HG03432 (cell line): ENCODE measurements around the gene RAI1.
"Not testable (repeated sequence)": the region's sequence is repeated elsewhere in the genome, so short reads cannot be mapped to it uniquely, and the experiment has no call there.

ENCODE experiments used
- ATAC-seq: cut with Tn5 transposase; IDR thresholded peaks from one replicate; pipeline ENCODE4 v1.9.1; 2021; ENCODE audit warnings: mild to moderate bottlenecking, moderate library complexity; ENCODE audit not compliant: unreplicated experiment

Gene RAI1

GRCh38 chr17:17681187-17681743 is at the start of gene RAI1:
Gene RAI1 (plus strand): TSS chr17:17681458. CDS start chr17:17792949, 111,491 bp downstream.
- ATAC-seq = peak; percentile 57

- not testable (repeated sequence) for ATAC-seq
These were observed 48.6 kb upstream of the RAI1 start for GRCh38 chr17:17632690-17633089.

GRCh38 chr17:17633310-17633709 is 47.9 kb upstream of the RAI1 start:
- no peak for ATAC-seq

DNA sequence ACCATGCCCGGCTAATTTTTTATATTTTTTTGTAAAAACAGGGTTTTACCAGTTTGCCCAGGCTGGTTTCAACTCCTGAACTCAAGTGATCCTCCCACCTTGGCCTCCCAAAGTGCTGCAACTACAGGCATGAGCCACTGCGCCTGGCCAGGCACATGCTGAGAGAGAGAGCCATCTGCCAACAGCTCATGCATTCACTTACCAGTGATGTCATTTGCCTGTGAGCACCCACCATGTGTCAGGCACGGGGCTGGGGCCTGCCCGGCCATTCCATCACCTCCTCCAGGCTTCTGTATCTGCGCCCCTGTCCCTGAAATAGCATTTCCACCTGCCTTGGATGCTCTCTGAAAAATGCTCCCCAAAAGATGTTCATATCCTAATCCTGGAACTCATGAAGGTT is 46.1 kb upstream of the RAI1 start:
- no peak for ATAC-seq

DNA sequence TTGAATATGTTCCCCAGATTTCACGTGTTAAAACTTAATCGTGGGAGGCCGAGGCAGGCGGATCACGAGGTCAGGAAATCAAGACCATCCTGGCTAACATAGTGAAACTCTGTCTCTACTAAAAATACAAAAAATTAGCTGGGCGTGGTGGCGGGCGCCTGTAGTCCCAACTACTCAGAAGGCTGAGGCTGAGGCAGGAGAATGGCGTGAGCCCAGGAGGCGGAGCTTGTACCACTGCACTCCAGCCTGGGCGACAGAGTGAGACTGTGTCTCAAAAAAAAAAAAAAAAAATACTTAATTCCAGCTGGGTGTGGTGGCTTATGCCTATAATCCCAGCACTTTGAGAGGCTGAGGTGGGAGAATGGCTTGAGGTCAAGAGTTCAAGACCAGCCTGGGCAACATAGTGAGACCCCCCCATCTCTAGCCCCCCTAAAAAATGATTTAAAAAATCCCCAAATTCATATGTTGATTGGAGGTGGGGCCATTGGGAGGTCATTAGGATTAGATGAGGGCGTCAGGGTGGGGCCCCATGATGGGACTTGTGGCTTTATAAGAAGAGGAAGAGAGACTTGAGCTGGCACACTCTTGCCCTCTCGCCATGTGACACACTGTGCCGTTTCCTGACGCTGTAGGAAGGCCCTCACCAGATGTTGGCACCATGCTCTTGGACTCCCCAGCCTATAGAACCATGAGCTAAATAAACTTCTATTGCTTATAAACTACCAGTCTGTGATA is 45.6 kb upstream of the RAI1 start:
- not testable (repeated sequence) for ATAC-seq

DNA sequence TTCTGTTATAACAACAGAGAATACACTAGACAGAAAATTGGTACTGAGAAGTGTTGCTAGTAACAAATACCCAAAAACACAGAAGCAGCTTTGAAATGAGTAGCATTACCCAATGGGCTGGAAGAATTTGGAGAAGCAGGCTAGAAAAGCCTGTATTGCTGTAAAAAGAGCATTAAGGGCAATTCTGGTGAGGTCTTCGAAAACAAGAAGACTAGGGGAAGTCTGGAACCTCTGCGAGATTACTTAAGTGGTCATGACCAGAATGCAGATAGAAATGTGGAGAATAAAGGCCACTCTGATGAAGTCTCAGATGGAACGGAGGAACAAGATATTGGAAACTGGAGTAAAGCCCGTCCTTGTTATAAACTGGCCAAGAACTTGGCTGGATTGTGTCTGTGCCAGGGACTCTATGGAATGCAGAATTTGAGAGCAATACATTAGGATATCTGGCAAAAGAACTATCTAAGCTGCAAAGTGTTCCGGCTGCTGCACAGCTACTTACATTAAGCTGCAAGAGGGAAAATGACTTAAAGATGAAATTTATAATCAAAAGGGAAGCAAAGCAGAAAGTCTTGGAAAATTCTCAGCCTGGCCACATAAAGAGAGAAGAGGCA is 44.9 kb upstream of the RAI1 start:
- no peak for ATAC-seq

DNA sequence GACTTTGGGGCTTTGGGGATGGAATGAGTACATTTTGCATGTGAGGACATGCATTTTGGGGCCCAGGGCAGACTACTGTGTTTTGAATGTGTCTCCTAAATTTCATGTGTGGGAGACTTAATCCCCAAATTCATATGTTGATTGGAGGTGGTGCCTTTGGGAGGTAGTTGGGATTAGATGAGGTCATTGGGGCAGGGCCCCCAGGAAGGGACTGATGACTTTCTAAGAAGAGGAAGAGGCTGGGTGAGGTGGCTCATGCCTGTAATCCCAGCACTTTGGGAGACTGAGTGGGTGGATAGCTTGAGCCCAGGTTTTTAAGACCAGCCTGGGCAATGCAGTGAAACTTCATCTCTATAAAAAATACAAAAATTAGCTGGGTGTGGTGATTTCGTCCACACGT is 42.8 kb upstream of the RAI1 start:
- ATAC-seq = no peak

DNA sequence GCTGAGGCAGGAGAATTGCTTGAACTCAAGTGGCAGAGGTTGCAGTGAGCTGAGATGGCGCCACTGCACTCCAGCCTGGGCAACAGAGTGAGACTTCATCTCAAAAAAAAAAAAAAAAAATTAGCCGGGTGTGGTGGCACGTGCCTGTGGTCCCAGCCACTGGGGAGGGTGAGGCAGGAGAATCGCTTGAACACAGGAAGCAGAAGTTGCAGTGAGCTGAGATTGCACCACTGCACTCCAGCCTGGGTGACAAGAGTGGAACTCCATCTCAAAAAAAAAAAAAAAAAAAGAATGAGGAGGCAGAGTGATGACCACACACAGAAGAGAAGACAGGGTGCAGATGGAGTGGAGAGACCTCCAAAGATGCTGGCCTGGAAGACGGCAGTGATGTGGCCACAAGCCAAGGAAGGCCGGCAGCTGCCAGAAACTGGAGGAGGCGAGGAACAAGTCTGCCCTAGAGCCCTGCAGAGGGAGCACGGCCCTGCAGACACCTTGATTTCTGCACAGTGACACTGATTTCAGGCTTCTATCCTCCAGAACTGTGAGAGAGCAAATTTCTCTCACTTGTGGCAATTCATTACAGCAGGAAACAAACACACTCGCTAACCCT is 41.5 kb upstream of the RAI1 start:
- not testable (repeated sequence) for ATAC-seq

DNA sequence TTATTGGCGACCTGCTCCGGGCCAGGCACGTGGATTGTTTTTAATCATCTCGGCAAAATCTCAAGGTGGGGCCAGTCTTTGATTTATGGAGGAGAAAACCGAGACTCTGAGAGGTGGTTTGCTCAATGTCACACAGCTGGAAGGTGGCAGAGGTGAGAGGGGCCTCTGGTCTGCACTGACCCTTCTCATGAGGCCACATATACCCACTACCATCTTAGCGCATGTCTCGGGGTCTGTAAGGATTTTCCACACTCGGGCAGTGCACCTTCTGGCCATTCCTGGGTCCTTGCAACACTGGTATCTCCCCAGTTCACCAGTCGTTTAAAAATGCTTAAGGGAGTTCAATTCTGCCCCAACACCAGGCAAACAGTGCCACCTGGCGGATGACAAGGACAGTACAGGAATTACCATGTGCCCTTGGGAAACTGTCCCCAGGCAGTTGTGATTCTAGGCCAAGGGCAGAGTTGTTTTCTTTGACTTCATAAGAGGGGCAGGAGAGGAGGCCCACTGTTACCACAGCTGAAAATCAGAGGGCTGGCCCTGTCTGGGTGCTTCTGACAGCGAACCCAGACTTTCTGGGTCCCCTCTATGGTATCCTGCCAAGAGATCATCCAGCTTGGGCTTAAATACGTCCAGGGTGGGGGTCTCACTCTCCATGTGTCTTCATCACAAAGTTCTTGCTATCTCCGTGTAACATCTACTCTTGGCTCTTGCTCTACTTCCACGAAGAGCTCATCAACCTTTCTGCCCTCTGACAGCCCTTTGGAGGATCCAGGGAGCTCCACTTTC is 39.4 kb upstream of the RAI1 start:
- no peak for ATAC-seq

DNA sequence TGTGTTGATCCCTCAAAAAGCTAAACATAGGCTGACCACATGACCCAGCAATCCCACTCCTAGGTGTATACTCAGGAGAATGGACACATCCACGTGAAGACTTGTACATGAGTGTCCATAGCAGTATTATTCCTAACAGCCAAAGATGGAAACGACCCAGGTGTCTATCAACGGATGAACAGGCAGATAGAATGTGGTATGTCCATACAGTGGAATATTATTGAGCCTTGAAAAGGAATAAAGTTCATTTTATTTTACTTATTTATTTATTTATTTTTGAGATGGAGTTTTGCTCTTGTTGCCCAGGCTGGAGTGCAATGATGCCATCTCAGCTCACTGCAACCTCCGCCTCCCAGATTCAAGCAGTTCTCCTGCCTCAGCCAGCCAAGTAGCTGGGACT is 36.1 kb upstream of the RAI1 start:
- ATAC-seq = not testable (repeated sequence)

DNA sequence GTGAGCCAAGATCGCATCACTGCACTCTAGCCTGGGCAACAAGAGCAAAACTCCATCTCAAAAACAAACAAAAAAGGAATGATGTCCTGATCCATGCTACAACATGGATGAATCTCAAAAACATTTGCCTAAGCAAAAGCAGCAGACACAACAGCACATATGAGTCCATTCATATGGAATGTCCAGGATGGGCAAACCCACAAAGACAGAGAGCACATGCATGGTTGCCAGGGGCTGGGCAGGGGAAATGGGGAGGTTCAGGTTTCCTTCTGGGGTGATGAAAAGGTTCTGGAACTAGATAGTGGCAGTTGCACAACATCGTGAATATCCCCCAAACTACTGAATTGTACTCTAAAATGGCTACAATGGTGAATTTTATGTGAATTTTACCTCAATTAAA is 35.3 kb upstream of the RAI1 start:
- ATAC-seq = no peak

- no peak for ATAC-seq
These were observed 33.6 kb upstream of the RAI1 start for GRCh38 chr17:17647524-17648178.

GRCh38 chr17:17648762-17649161 is 32.5 kb upstream of the RAI1 start:
- ATAC-seq = no peak

- ATAC-seq = no peak
These were observed 30.3 kb upstream of the RAI1 start for GRCh38 chr17:17650959-17651358.

DNA sequence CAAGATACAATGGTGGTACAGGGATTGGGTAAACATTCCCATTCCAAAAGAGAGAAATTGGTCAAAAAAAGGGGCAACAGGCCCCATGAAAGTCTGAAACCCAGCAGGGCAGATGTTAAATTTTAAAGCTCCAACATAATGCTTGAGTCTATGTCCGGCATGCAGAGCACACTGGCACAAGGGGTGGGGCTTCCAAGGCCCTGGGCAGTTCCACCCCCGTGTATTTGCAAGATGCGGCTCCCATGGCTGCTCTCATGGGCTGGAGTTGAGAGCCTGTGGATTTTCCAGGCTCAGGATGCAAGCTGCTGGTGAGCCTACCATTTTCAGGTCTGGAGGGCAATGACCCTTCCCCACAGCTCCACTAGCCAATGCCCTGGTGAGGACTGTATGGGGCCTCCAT is 27.9 kb upstream of the RAI1 start:
- no peak for ATAC-seq

DNA sequence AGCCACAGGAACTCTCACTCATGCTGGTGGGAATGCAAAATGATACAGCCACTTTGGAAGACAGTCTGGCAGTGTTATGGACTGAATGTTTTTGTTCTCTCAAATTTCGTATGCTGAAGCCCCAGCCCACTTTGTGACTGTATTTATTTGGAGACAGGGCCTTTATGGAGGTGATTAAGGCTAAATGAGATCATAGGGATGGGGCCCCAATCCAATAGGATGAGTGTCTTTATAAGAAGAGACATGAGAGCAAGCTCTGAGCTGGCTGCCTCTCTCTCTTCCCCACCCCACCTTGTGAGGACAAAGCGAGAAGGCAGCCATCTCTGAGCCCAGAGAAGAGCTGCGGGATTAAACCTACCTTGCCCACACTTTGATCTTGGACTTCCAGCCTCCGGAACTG is 21.9 kb upstream of the RAI1 start:
- ATAC-seq = no peak

- no peak for ATAC-seq
These were observed 20.1 kb upstream of the RAI1 start for GRCh38 chr17:17661134-17661533.

GRCh38 chr17:17661834-17662385 is 19.3 kb upstream of the RAI1 start:
- ATAC-seq = no peak

DNA sequence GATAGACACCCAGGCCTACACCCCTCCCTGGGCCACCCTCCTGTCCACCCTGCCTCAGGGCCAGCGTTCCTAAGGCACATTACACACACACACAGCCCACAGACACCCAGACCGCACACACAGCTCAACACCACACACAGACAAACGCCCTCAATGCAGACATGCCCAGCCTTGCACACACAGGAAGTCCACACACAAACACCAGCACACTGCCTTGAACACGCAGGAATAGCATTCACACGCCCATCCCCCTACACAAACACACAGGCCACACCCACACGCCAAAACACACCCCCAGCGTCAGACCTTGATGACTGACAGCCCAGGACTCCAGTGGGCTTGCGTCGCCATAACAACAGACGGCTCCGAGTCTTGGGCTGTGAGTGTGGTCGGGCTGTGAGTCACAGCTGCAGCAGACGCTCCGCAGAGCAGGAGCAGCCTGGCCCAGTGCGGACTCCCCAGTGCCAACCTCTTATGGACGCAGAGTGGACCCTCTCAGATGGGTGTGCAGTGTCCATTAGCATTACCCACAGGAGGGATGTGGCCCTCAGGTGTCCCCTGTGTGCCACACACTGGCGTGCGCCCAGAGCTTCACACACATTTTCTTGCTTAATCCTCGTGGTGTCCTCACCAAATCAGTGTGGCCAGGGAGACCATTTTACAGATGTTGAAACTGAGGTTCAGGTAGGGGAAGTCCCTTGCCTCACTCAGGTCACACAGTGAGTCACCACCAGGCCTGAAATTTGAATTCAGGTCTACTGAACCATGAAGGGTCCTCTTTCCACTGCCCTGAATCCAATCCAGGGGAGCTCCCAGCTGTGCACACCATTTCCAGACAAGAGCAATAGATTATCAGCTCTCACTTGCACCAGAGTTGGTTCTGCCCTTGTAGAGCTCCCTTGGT is 17.8 kb upstream of the RAI1 start:
- ATAC-seq = peak; percentile 88
